ENCODE results near the gene ITGAL.

ITGAL gene

DNA sequence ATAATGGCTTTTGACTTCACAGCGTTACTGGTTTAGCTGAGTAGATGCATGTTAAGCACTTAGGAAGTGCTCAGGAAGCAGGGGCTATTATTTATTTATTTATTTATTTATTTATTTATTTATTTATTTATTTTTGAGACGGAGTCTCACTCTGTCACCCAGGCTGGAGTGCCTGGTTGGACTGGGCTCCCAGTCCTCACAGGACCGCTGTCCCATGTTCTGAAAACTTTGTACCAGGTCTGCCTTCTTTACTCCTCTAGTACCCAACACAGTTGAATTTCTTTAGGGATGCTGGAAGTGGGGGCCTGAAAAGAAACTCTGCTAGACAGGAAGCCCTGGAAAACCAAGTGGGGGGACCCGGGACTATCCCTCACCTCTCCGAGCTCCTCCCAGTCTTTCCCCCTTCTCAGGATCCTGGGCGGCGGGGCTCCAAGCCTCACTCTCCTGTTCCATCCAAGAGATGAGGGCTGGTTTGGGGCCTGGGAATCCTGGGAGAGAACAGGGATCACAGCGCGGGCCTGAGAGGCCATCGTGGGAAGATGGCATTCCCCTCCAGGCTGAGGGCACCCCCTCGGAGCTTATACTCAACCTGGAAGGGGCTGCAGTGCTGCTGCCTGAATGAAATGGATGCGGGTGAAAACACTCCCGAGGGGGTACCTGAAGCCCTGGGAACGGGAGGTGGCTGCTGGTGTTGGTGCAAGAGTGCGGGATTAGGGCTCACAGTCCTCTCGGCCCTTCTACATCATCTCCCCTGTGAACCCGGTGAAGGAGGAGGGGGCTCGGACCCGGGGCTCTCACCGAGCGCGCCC, 98.3 kb downstream of the ITGAL start:
- DNase-seq: peak; percentile 35

GRCh38 chr16:30571445-30572322, 99.1 kb downstream of the ITGAL start, which contains the start of gene ZNF688:
Gene ZNF688 (minus strand): TSS chr16:30571714. CDS start chr16:30571629, 85 bp downstream.
- peak; percentile 100 for DNase-seq
